ENCODE results near the gene KRTAP10-12.

The KRTAP10-12 gene

GRCh38 chr21:44699502-44700001 is 2.6 kb downstream of the KRTAP10-12 start:
- no peak for DNase-seq

GRCh38 chr21:44700101-44701022 is 3.4 kb downstream of the KRTAP10-12 start:
- DNase-seq: no peak

- DNase-seq: no peak
Observed at GRCh38 chr21:44701023-44701400, 4.0 kb downstream of the KRTAP10-12 start.

GRCh38 chr21:44701541-44701940 is 4.6 kb downstream of the KRTAP10-12 start:
- no peak for DNase-seq

GRCh38 chr21:44702111-44702972 is 5.4 kb downstream of the KRTAP10-12 start:
- DNase-seq: no peak

- DNase-seq: no peak
Observed at GRCh38 chr21:44702973-44703730, 6.2 kb downstream of the KRTAP10-12 start.

- no peak for DNase-seq
Observed at GRCh38 chr21:44703731-44704635, 7.0 kb downstream of the KRTAP10-12 start.

- DNase-seq: no peak
Observed at GRCh38 chr21:44704636-44705001, 7.6 kb downstream of the KRTAP10-12 start.

GRCh38 chr21:44706026-44706705 is 9.2 kb downstream of the KRTAP10-12 start:
- no peak for DNase-seq

- no peak for DNase-seq
Observed at GRCh38 chr21:44706706-44707581, 10.0 kb downstream of the KRTAP10-12 start.

- no peak for DNase-seq
Observed at GRCh38 chr21:44708213-44708865, 11.4 kb downstream of the KRTAP10-12 start.

GRCh38 chr21:44708866-44709425 is 12.0 kb downstream of the KRTAP10-12 start:
- no peak for DNase-seq

- DNase-seq: no peak
Observed at GRCh38 chr21:44709426-44710293, 12.7 kb downstream of the KRTAP10-12 start.

- no peak for DNase-seq
Observed at GRCh38 chr21:44710294-44710665, 13.3 kb downstream of the KRTAP10-12 start.

GRCh38 chr21:44710756-44711326 is 13.9 kb downstream of the KRTAP10-12 start:
- DNase-seq: no peak

- no peak for DNase-seq
Observed at GRCh38 chr21:44711327-44712202, 14.6 kb downstream of the KRTAP10-12 start, which contains the start of gene TSPEAR. Gene TSPEAR (minus strand): TSS chr21:44711572. CDS start chr21:44711514, 58 bp downstream.
